ENCODE measurements around the gene ZNF580. TPM values are rescaled to one million over a fixed set of nuclear protein-coding genes. Genes with fewer than 3 reads are reported as not detected.

The ZNF580 gene
- total and polyA plus RNA-seq, 7 experiments from 2014 or later, result 14.6 to 109 (median 48.0) TPM

DNA sequence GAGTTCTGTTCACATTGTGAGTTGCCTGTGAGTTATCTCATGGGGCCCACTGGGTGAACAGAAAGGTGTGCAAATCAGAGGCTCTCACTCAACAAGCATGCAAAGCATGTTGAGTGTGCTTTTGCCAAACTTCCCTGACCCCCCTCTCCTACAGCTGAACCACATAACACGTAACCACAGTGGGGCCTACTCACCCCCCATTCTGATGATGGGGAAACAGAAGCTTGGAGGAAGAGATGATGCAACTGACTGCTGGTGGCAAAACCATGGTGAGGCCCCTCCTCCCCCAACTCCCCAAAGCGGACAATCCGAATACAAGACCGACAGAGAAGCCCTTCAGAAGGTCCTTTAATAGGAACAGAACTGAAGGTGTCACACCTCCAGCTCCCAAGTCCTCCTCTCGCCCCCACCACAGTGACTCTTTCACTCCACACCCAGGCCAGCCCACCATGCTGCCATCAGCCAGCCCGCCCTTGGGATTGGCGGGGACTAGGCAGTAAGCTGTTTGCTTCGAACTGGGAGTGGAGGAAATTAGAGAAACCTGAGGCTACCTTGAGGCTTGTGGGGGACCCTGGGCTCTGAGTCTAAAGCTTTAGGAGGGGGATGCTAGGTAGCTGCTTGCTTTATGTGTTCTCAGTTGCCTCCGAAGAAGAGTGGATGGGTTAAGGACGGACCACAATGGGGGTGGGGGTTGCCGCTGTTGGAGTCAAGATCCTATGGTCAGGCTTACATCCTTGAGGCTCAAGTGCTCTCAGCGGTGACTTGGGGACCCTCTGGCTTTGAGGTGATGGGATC is 20.2 kb upstream of the ZNF580 start:
- Histone ChIP-seq H3K27me3 (ENCODE audit: control insufficient read depth in 2 of 2, insufficient read depth in 2 of 2, low read length in 2 of 2) (no peaks in the 10 kb centered on the region), H3K27ac (ENCODE audit: low read depth, low read length) (peak overlapping the region; percentile 38), H3K4me3 (ENCODE audit: low read length) (no peak overlapping the region), H3K36me3 (ENCODE audit: control insufficient read depth in 2 of 3, insufficient read depth in 3 of 3, low read length in 3 of 3) (peaks cover 0 to 25% (median 4%) of the 10 kb centered on the region in 3 experiments), H3K9me3 (ENCODE audit: control insufficient read depth in 2 of 3, low read length in 3 of 3) (no peaks in the 10 kb centered on the region), H3K4me1 (ENCODE audit: control insufficient read depth in 2 of 2, insufficient read depth in 2 of 2, low read length in 2 of 2) (peaks cover 11 to 30% of the 10 kb centered on the region in 2 donors)
- H3K27me3 Mint-ChIP-seq, result no peaks in the 10 kb centered on the region
- ATAC-seq, result peak; percentile 10
- peaks cover 0 to 2% (median 0%) of the 10 kb centered on the region in 11 donors for H3K9me3 Mint-ChIP-seq
- peaks cover 0 to 13% (median 10%) of the 10 kb centered on the region in 5 donors for H3K36me3 Mint-ChIP-seq
- peak overlapping the region in 6 of 10 donors; percentile 26 to 72 (median 50) for H3K4me3 Mint-ChIP-seq
- peaks cover 19 to 46% (median 40%) of the 10 kb centered on the region in 7 donors for H3K4me1 Mint-ChIP-seq
- POLR2A ChIA-PET, result interaction anchor here (0.5 to 2.0 kb wide), 6 partner anchors 14 to 452 kb away, joined by 3 to 8 read pairs (median 3); partner anchors contain the start of genes FIZ1 and ZNF865
- CTCF ChIA-PET, result interaction anchor here (1.2 to 1.3 kb wide), 2 partner anchors 12 to 15 kb away, joined by 4 to 5 read pairs; partner anchors contain the start of gene ZNF865
- peak in 4 of 9 donors; percentile 33 to 48 (median 40) for DNase-seq
- intact Hi-C loops (cut with micrococcal nuclease), result loop anchor here (10.0 kb wide), 2 partner anchors 456 to 1156 kb away; partner anchors contain the start of genes DNAAF3 (in 1 of the 2) and LENG9 (in 1 of the 2)
- peak overlapping the region in 8 of 9 donors; percentile 21 to 83 (median 66) for H3K27ac Mint-ChIP-seq

DNA sequence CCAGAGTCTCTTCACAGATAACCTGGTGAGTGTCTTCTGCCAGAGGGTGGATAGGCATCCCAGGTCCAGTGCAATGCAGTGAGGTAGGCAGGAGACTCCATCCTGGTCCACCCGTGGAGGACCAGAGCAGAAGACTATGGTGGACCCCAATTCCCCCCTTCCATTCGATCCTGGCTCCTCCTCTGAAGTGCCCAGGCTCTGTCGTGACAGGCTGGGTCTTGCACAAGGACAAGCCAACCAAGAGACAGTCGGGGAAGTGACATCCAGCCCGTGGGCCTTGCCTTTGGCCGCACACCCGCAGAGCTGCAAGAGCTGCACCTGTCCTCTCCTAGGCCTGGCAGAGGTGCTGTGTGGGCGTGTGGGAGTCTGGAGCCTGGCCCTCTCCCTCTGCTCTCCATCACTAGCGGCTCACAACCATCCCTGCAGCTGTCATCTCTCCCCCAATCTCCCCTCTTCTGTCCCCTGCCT is 19.6 kb upstream of the ZNF580 start:
- DNase-seq (no peak), ATAC-seq (no peak)
- no peak overlapping the region for H3K4me3 ChIP-seq (ENCODE audit: low read length)
- peaks cover 0 to 20% (median 4%) of the 10 kb centered on the region in 3 experiments for H3K36me3 ChIP-seq (ENCODE audit: control insufficient read depth in 2 of 3, insufficient read depth in 3 of 3, low read length in 3 of 3)
- H3K9me3 ChIP-seq (ENCODE audit: control insufficient read depth in 2 of 3, low read length in 3 of 3), result no peaks in the 10 kb centered on the region
- Mint-ChIP-seq H3K36me3 (peaks cover 0 to 13% (median 10%) of the 10 kb centered on the region in 5 donors), H3K9me3 (peaks cover 0 to 2% (median 0%) of the 10 kb centered on the region in 11 donors), H3K4me3 (peak overlapping the region in 1 of 10 donors; percentile 4), H3K27me3 (peaks cover 0 to under 1% (median 0%) of the 10 kb centered on the region in 5 donors), H3K27ac (peak overlapping the region in 3 of 9 donors; percentile 21 to 83 (median 36)), H3K4me1 (peaks cover 23 to 52% (median 45%) of the 10 kb centered on the region in 7 donors)
- ChIA-PET POLR2A (interaction anchor here (0.6 to 2.0 kb wide), 3 partner anchors 15 to 365 kb away, joined by 3 to 8 read pairs (median 6); partner anchors contain the start of genes FIZ1 and ZNF865), CTCF (interaction anchor here (0.7 kb wide), 1 partner anchor 19 kb away, joined by 3 read pairs; no protein-coding TSS in a partner anchor)
- H3K27ac ChIP-seq (ENCODE audit: low read depth, low read length), result no peak overlapping the region
- H3K4me1 ChIP-seq (ENCODE audit: control insufficient read depth in 2 of 2, insufficient read depth in 2 of 2, low read length in 2 of 2), result peaks cover 17 to 37% of the 10 kb centered on the region in 2 donors
- intact Hi-C loops (cut with micrococcal nuclease), result loop anchor here (10.0 kb wide), 2 partner anchors 456 to 1156 kb away; partner anchors contain the start of genes DNAAF3 (in 1 of the 2) and LENG9 (in 1 of the 2)
- no peaks in the 10 kb centered on the region for H3K27me3 ChIP-seq (ENCODE audit: control insufficient read depth in 2 of 2, insufficient read depth in 2 of 2, low read length in 2 of 2)

DNA sequence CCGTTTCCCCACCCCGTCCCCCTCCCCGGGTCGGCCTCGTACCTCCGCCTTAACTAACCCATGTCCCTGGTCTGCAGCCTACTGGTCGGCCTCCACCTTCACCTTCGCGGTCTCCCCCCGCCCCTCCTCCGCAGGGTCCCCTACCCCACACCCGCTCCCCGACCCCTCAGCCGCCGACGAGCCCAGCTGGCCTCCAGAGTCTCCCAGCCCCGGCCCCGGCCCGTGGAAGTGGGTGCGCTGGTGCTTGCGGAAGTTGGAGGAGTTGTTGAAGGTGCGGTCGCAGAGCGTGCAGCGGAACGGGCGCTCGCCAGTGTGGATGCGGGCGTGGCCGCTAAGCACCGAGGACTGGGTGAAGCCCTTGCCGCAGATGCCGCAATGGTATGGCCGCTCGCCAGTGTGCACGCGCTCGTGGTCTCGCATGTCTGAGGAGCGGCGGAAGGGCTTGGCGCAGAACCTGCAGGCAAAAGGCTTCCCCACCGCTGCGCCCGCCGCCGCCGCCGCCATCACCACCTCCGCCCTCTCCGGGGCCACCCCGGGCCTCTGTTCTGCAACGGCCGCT is 19.1 kb upstream of the ZNF580 start:
- POLR2A ChIA-PET, result interaction anchor here (6.3 kb wide), 1 partner anchor 15 kb away, joined by 76 read pairs; the partner anchor contains the start of gene ZNF865
- no peak for ATAC-seq

DNA sequence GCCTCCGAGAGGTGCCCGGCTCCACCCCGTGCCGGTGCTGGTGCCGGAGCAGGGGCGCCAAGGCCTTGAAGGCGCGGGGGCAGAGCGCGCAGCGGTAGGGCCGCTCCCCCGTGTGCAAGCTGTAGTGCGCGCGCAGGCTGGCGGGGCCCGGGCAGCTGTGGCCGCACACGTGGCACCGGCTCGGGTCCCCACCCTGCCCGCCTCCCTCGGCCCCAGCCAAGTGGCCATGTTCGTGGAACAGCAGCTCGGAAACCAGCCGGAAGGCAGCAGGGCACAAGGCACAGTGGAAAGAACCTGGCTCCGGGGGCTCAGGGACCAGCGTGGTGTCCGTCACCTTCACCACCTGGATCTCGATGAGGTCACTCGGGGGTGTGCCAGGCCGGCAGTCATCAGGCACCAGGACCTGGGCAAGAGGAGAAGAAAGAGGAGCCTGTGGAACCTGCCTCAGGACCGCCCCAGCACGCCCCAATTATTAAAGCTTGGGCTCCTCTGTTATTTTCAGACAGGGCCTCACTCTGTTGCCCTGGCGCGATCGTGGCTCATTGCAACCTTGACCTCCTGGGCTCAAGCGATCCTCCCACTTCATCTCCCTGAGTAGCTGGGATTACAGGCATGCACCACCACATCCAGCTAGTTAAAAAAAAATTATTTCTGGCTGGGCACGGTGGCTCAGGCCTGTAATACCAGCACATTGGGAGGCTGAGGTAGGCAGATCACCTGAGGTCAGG is 18.4 kb upstream of the ZNF580 start:
- H3K36me3 ChIP-seq (ENCODE audit: control insufficient read depth in 2 of 3, insufficient read depth in 3 of 3, low read length in 3 of 3), result peaks cover 0 to 11% (median 1%) of the 10 kb centered on the region in 3 experiments
- intact Hi-C loops (cut with micrococcal nuclease), result loop anchor here (10.0 kb wide), 2 partner anchors 458 to 1158 kb away; partner anchors contain the start of genes DNAAF3 (in 1 of the 2) and LENG9 (in 1 of the 2)
- H3K27me3 Mint-ChIP-seq, result peaks cover 0 to 8% (median 0%) of the 10 kb centered on the region in 5 donors
- H3K9me3 Mint-ChIP-seq, result peaks cover 0 to 2% (median 0%) of the 10 kb centered on the region in 11 donors
- no peaks in the 10 kb centered on the region for H3K9me3 ChIP-seq (ENCODE audit: control insufficient read depth in 2 of 3, low read length in 3 of 3)
- DNase-seq, result no peak
- H3K36me3 Mint-ChIP-seq, result peaks cover 0 to 10% (median 6%) of the 10 kb centered on the region in 5 donors
- H3K4me3 Mint-ChIP-seq, result peak overlapping the region in 1 of 10 donors; percentile 34
- H3K4me3 ChIP-seq (ENCODE audit: low read length), result no peak overlapping the region
- peaks cover 31 to 61% (median 56%) of the 10 kb centered on the region in 7 donors for H3K4me1 Mint-ChIP-seq
- H3K27ac ChIP-seq (ENCODE audit: low read depth, low read length), result no peak overlapping the region
- CTCF ChIA-PET, result interaction anchor here (0.9 to 3.0 kb wide), 3 partner anchors 8 to 16 kb away, joined by 7 to 8 read pairs (median 8); partner anchors contain the start of gene ZNF865
- H3K27ac Mint-ChIP-seq, result no peak overlapping the region
- POLR2A ChIA-PET, result interaction anchor here (2.2 to 6.9 kb wide), 3 partner anchors 14 to 20 kb away, joined by 12 to 98 read pairs (median 76); partner anchors contain the start of genes ZNF580, ZNF581 and ZNF865
- H3K4me1 ChIP-seq (ENCODE audit: control insufficient read depth in 2 of 2, insufficient read depth in 2 of 2, low read length in 2 of 2), result peaks cover 27 to 46% of the 10 kb centered on the region in 2 donors
- H3K27me3 ChIP-seq (ENCODE audit: control insufficient read depth in 2 of 2, insufficient read depth in 2 of 2, low read length in 2 of 2), result no peaks in the 10 kb centered on the region
- ATAC-seq, result no peak

More for the DNA sequence above, 19.1 kb upstream of the ZNF580 start:
- Histone ChIP-seq H3K36me3 (ENCODE audit: control insufficient read depth in 2 of 3, insufficient read depth in 3 of 3, low read length in 3 of 3) (peaks cover 0 to 15% (median 4%) of the 10 kb centered on the region in 3 experiments), H3K27me3 (ENCODE audit: control insufficient read depth in 2 of 2, insufficient read depth in 2 of 2, low read length in 2 of 2) (no peaks in the 10 kb centered on the region), H3K27ac (ENCODE audit: low read depth, low read length) (no peak overlapping the region), H3K4me1 (ENCODE audit: control insufficient read depth in 2 of 2, insufficient read depth in 2 of 2, low read length in 2 of 2) (peaks cover 22 to 41% of the 10 kb centered on the region in 2 donors), H3K9me3 (ENCODE audit: control insufficient read depth in 2 of 3, low read length in 3 of 3) (no peaks in the 10 kb centered on the region), H3K4me3 (ENCODE audit: low read length) (no peak overlapping the region)
- Mint-ChIP-seq H3K4me3 (no peak overlapping the region), H3K4me1 (peaks cover 28 to 57% (median 50%) of the 10 kb centered on the region in 7 donors), H3K27ac (no peak overlapping the region), H3K27me3 (peaks cover 0 to 2% (median 0%) of the 10 kb centered on the region in 5 donors), H3K9me3 (peaks cover 0 to 2% (median 0%) of the 10 kb centered on the region in 11 donors), H3K36me3 (peaks cover 0 to 11% (median 9%) of the 10 kb centered on the region in 5 donors)
- CTCF ChIA-PET, result interaction anchor here (0.7 to 0.9 kb wide), 2 partner anchors 9 to 19 kb away, joined by 3 to 7 read pairs; no protein-coding TSS in a partner anchor
- DNase-seq, result no peak
- intact Hi-C loops (cut with micrococcal nuclease), result loop anchor here (10.0 kb wide), 2 partner anchors 457 to 1157 kb away; partner anchors contain the start of genes DNAAF3 (in 1 of the 2) and LENG9 (in 1 of the 2)

DNA sequence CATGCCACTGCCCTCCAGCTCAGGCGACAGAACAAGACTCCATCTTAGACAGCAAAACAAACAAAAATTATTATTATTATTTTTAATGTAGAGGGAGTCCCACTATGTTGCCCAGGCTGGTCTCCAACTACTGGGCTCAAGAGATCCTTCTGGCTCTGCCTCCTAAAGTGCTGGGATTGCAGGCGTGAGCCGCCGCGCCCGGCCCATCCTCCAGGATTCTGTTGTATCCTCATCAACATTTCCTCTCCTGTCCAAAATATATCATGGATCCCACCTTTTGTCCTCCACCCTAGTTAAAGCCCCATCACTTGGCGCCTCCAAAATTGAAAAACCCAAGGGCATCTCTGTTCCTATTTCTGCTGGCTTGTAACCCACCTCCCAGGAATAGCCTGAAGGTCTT is 17.7 kb upstream of the ZNF580 start:
- Histone ChIP-seq H3K27me3 (ENCODE audit: control insufficient read depth in 2 of 2, insufficient read depth in 2 of 2, low read length in 2 of 2) (no peaks in the 10 kb centered on the region), H3K9me3 (ENCODE audit: control insufficient read depth in 2 of 3, low read length in 3 of 3) (no peaks in the 10 kb centered on the region), H3K4me3 (ENCODE audit: low read length) (no peak overlapping the region), H3K4me1 (ENCODE audit: control insufficient read depth in 2 of 2, insufficient read depth in 2 of 2, low read length in 2 of 2) (peaks cover 27 to 46% of the 10 kb centered on the region in 2 donors), H3K36me3 (ENCODE audit: control insufficient read depth in 2 of 3, insufficient read depth in 3 of 3, low read length in 3 of 3) (peaks cover 0 to 7% (median 0%) of the 10 kb centered on the region in 3 experiments), H3K27ac (ENCODE audit: low read depth, low read length) (peak overlapping the region; percentile 100)
- peak overlapping the region in 5 of 10 donors; percentile 14 to 92 (median 42) for H3K4me3 Mint-ChIP-seq
- H3K27ac Mint-ChIP-seq, result peak overlapping the region in 7 of 9 donors; percentile 89 to 99 (median 97)
- H3K9me3 Mint-ChIP-seq, result peaks cover 0 to 2% (median 0%) of the 10 kb centered on the region in 11 donors
- ChIA-PET CTCF (interaction anchor here (1.6 to 3.0 kb wide), 2 partner anchors 10 to 17 kb away, joined by 8 read pairs; partner anchors contain the start of gene ZNF865), POLR2A (interaction anchor here (0.7 to 6.9 kb wide), 5 partner anchors 13 to 31 kb away, joined by 3 to 98 read pairs (median 12); partner anchors contain the start of genes U2AF2, ZNF580, ZNF581 and ZNF865)
- H3K4me1 Mint-ChIP-seq, result peaks cover 31 to 65% (median 59%) of the 10 kb centered on the region in 7 donors
- H3K27me3 Mint-ChIP-seq, result peaks cover 0 to 11% (median 0%) of the 10 kb centered on the region in 5 donors
- no peak for DNase-seq
- intact Hi-C loops (cut with micrococcal nuclease), result loop anchor here (10.0 kb wide), 2 partner anchors 458 to 1158 kb away; partner anchors contain the start of genes DNAAF3 (in 1 of the 2) and LENG9 (in 1 of the 2)
- no peak for ATAC-seq
- H3K36me3 Mint-ChIP-seq, result peaks cover 0 to 10% (median 5%) of the 10 kb centered on the region in 5 donors

All from naive thymus-derived CD4-positive, alpha-beta T cell (primary cell).